Measurements from ENCODE around the gene CDCP2. TPM values are rescaled to one million over a fixed set of nuclear protein-coding genes. Genes with fewer than 3 reads are reported as not detected.

CDCP2 gene
- total and polyA plus RNA-seq, 3 donors from 2014 or later: 0.06 to 0.24 (median 0.20) TPM

GRCh38 chr1:54110996-54111395 is 41.8 kb downstream of the CDCP2 start:
- Histone ChIP-seq H3K27me3 (no peaks in the 10 kb centered on the region), H3K4me3 (no peak overlapping the region), H3K36me3 (ENCODE audit: low read depth, missing control alignments) (no peaks in the 10 kb centered on the region), H3K27ac (no peak overlapping the region), H3K4me1 (no peaks in the 10 kb centered on the region), H3K9me3 (no peaks in the 10 kb centered on the region)
- TF ChIP-seq POLR2A (IDR thresholded peaks at IDR 0.05): no peak
- no peak for TF ChIP-seq CTCF (IDR thresholded peaks at IDR 0.05)
- 93 to 95% methylated on average over 10 of the region's 10 CpGs for WGBS, 2 donors
- no peak for DNase-seq
- intact Hi-C loops (cut with DNase I; ENCODE audit: low total_unique reads): no loop called here

DNA sequence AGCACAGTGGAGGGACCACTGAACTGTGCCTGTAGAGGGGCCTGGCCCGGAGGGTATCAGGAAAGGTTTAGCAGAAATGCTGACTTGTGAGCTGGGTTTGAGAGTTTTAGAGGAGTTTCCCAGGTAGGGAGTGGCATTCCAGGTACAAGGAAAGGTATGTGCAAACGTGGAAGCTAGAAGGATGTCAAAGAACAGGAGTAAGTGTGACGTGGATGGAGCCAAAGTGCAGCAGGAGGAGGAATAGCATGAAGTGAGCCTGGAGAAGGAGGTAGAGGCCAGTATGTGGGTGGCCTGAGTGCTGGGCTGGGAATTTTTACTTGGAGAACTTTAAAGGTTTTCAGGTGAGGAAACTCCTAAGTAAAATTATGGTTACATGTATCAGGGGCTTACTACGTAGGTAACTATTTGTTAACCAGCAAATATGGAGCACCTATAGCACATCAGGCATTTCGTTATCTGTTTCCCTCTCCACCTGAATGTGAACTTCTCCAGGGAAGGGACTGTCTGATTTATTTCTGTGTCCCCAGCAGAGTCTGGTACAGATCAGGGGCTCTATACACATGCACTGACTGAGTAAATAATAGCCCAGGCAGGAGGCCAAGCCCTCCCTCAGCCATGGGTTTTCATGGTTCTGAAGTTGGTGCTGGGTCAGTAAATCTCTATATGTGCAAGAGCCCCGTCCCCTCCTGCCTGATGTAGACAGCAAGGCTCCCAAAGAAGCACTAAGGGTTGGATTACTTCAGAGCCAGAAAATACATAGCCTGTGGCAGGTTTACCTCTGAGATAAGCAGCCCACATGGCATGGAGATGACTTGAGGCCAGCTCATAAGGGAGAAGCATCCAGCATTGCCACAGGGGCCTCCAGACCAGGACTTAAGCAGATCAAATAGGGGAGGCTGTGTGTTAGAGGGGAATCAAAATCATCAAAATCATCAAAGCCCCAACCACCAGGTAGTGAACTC is 43.4 kb downstream of the CDCP2 start:
- Histone ChIP-seq H3K27me3 (no peaks in the 10 kb centered on the region), H3K36me3 (ENCODE audit: low read depth, missing control alignments) (no peaks in the 10 kb centered on the region), H3K9me3 (no peaks in the 10 kb centered on the region), H3K27ac (no peak overlapping the region), H3K4me1 (no peaks in the 10 kb centered on the region), H3K4me3 (no peak overlapping the region)
- intact Hi-C loops (cut with DNase I; ENCODE audit: low total_unique reads): no loop called here
- DNase-seq: peak; percentile 7
- WGBS, 2 donors: 87 to 93% methylated on average over 6 of the region's 6 CpGs
- TF ChIP-seq CTCF (IDR thresholded peaks at IDR 0.05) (no peak), POLR2A (IDR thresholded peaks at IDR 0.05) (no peak)

- no peak for DNase-seq
- Histone ChIP-seq H3K27me3 (no peaks in the 10 kb centered on the region), H3K4me3 (no peak overlapping the region), H3K4me1 (no peaks in the 10 kb centered on the region), H3K27ac (no peak overlapping the region), H3K9me3 (no peaks in the 10 kb centered on the region), H3K36me3 (ENCODE audit: low read depth, missing control alignments) (no peaks in the 10 kb centered on the region)
- 79 to 88% methylated on average over 3 of the region's 3 CpGs for WGBS, 2 donors
- TF ChIP-seq CTCF (IDR thresholded peaks at IDR 0.05) (no peak), POLR2A (IDR thresholded peaks at IDR 0.05) (no peak)
- intact Hi-C loops (cut with DNase I; ENCODE audit: low total_unique reads): no loop called here
Measured at GRCh38 chr1:54108156-54108555, 44.6 kb downstream of the CDCP2 start.

DNA sequence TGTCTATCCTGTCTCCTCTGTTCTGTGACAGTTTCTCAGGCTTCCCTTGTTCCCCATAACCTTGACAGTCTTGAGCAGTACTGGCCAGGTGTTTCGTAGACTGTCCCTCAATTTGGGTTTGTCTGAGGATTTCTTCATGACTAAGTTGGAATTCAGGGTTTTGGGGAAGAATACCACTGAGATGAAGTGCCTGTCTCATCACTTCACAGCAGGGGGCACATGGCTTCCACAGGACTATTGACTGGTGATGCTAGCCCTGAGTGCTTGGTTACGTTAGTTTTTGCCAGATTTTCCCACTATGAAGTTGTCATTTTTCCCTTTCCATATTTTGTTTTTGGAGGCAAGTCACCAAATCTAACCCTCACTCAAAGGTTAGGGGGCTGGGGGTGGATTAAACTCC is 45.7 kb downstream of the CDCP2 start:
- Histone ChIP-seq H3K36me3 (ENCODE audit: low read depth, missing control alignments) (no peaks in the 10 kb centered on the region), H3K4me3 (no peak overlapping the region), H3K9me3 (no peaks in the 10 kb centered on the region), H3K27me3 (no peaks in the 10 kb centered on the region), H3K27ac (no peak overlapping the region), H3K4me1 (no peaks in the 10 kb centered on the region)
- WGBS, 2 donors: 64 to 79% methylated on average over 2 of the region's 2 CpGs
- intact Hi-C loops (cut with DNase I; ENCODE audit: low total_unique reads): no loop called here
- TF ChIP-seq POLR2A (IDR thresholded peaks at IDR 0.05): no peak
- no peak for TF ChIP-seq CTCF (IDR thresholded peaks at IDR 0.05)
- no peak for DNase-seq
